GM13976 (cell line): ENCODE data around the gene DUSP12.

Experiments
- DNase-seq: peaks from one replicate; pipeline ENCODE4 v3.0.0; 2012; ENCODE audit warnings: low spot score
- in situ Hi-C: fragments of 300-500 bp; cut with MboI; formaldehyde crosslinking; loops from one replicate; pipeline ENCODE4 v1.12.0; 2022; ENCODE audit warnings: low sequenced_read_pairs, mixed read lengths, inconsistent platforms; ENCODE audit not compliant: unreplicated experiment
- TF ChIP-seq, protein P1 (sequence below): IDR thresholded peaks from 2 replicates; pipeline ENCODE4 v1.5.1; 2012; ENCODE audit warnings: borderline replicate concordance, mild to moderate bottlenecking; ENCODE audit not compliant: insufficient read depth; ENCODE audit errors: extremely low read depth, missing control alignments, control extremely low read depth

Gene DUSP12

DNA sequence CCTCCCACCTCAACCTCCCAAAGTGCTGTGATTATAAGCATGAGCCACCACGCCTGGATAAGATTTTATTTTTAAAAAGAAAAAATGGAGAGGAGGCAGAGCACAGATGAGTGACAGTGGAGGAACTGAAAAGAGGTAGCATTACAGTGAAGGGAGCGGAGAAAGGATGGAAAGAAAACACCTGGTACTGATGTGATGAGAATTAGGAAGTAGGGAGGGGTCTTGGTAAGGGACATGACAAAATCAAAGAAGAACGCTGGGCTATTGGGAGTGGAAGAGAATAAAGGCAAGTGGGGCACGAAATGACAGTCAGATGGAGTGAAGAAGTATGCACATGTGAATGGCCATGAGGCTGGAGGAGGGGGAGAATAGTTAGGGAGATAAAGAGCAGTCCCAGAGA lies 40.2 kb upstream of the DUSP12 start:
- TF ChIP-seq, protein P1, sequence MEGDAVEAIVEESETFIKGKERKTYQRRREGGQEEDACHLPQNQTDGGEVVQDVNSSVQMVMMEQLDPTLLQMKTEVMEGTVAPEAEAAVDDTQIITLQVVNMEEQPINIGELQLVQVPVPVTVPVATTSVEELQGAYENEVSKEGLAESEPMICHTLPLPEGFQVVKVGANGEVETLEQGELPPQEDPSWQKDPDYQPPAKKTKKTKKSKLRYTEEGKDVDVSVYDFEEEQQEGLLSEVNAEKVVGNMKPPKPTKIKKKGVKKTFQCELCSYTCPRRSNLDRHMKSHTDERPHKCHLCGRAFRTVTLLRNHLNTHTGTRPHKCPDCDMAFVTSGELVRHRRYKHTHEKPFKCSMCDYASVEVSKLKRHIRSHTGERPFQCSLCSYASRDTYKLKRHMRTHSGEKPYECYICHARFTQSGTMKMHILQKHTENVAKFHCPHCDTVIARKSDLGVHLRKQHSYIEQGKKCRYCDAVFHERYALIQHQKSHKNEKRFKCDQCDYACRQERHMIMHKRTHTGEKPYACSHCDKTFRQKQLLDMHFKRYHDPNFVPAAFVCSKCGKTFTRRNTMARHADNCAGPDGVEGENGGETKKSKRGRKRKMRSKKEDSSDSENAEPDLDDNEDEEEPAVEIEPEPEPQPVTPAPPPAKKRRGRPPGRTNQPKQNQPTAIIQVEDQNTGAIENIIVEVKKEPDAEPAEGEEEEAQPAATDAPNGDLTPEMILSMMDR, result no peak
- DNase-seq, result no peak
- in situ Hi-C loops, result no loop called here

DNA sequence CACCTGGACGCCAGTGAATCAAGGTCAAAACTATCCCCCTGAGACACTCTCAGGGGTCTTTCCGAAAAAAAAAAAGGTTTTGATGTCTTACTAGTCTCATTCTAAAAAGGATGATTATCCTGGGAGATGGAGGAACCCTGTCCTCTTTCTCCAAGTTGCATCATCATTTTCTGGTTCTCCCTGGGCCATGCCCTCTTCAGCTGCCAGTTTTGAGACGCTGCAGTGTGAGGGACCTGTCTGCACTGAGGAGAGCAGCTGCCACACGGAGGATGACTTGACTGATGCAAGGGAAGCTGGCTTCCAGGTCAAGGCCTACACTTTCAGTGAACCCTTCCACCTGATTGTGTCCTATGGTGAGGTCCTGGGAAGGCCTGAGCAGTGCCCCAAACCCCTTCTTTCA lies 39.0 kb upstream of the DUSP12 start:
- in situ Hi-C loops, result no loop called here
- no peak for DNase-seq

GRCh38 chr1:161718559-161719324 lies 30.8 kb upstream of the DUSP12 start:
- no peak for DNase-seq
- in situ Hi-C loops, result no loop called here
- TF ChIP-seq, protein P1, result no peak

More for the DNA sequence above, 39.0 kb upstream of the DUSP12 start:
- TF ChIP-seq, protein P1, result no peak

DNA sequence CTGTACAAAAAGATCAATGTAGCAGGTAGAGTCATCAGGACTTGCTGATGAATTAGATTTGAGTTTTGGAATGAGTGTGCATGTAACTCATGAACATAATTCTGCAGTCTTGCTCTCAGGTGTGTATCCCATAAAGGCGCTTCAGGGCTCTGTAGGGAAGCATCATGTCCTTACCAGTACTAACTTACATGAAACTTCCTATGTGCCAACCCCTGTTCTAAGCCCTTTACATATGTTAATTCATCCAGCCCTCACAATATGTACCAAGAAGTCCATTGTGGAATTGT lies 30.3 kb upstream of the DUSP12 start:
- TF ChIP-seq, protein P1, result no peak
- DNase-seq, result no peak
- in situ Hi-C loops, result no loop called here

- in situ Hi-C loops, result no loop called here
- DNase-seq, result no peak
- TF ChIP-seq, protein P1, result no peak
These were observed 29.2 kb upstream of the DUSP12 start for GRCh38 chr1:161720422-161720821.

DNA sequence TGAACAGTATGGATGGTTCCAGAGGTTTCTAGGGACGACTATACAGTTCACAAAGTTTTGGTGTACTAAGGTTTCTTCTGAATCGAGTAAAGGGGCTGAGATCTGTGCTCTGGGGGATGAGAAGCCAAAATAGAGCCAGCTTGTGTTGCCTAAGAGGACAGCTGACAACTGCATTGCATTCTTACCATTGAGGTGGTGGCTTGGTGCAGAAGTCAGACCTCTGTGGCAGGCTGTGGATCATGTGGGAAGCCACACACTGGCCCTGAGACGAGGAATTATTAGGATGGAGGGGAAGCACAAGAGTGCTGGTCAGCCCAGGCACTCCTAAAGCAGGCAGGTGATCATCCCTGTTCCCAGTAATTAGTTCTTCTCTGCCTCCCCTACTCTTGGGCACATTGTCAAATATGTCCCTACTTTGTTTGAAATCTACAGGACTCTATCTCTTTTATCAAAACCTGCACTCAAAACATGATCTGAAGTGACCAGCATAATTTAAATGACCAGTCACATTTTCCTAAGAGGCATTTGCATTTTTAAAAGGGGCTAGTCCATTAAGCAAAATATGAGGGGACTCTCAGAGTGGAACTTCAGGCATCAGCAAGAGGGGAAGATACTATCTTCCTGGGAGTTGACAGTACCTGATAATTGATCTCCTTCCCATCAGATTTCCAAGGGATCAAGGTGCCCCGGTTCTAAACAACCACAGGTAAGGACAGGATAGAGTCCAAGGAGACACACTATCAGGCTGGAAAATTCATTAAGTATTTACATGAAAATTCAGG lies 28.4 kb upstream of the DUSP12 start, which contains the start of gene FCRLB:
FCRLB (plus strand) TSS at position 589 of the 782 bp plus-strand sequence. CDS start 1,129 bp downstream, outside the sequence.
- no peak for DNase-seq

More for the DNA sequence above, 28.4 kb upstream of the DUSP12 start, which contains the start of gene FCRLB:
- TF ChIP-seq, protein P1, result no peak
- in situ Hi-C loops, result no loop called here
